ENCODE measurements around the gene LRRC66. TPM values are rescaled to one million over a fixed set of nuclear protein-coding genes. Genes with fewer than 3 reads are reported as not detected.
A peak's percentile ranks its signal among the peaks of the same experiment; 100 is the strongest.

The LRRC66 gene
- total RNA-seq, 2 donors from 2014 or later, result 0.15 to 0.35 TPM

DNA sequence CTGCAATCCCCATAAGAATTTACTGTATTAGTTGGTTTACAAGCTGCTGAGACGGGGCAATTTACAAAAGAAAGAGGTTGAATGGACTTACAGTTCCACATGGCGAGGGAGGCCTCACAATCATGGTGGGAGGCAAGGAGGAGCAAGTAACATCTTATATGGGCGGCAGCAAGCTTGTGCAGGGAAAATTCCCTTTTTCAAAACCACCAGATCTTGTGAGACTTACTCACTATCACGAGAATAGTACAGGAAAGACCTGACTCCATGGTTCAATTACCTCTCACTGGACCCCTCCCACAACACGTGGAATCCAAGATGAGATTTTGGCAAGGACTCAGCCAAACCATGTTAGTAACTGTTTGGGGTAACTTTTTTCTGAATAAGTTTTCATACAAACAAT is 29.1 kb upstream of the LRRC66 start:
- Histone ChIP-seq H3K27me3 (ENCODE audit: control insufficient read depth, insufficient read depth, low read length, poor library complexity, severe bottlenecking) (peaks cover 26% of the 10 kb centered on the region), H3K36me3 (ENCODE audit: control insufficient read depth, insufficient read depth, low read length) (no peaks in the 10 kb centered on the region), H3K27ac (ENCODE audit: low read depth, low read length) (no peak overlapping the region), H3K4me1 (ENCODE audit: control insufficient read depth, insufficient read depth, low read length) (peaks cover 11% of the 10 kb centered on the region), H3K4me3 (ENCODE audit: low read length) (no peak overlapping the region), H3K9me3 (ENCODE audit: control insufficient read depth, low read length) (no peaks in the 10 kb centered on the region), H3K9ac (ENCODE audit: extremely low read depth, low read length, poor library complexity, severe bottlenecking) (no peak overlapping the region)
- H3K27ac Mint-ChIP-seq, result no peak overlapping the region
- H3K4me3 Mint-ChIP-seq, result no peak overlapping the region
- H3K9me3 Mint-ChIP-seq, result peaks cover 16% of the 10 kb centered on the region
- 90 to 92% methylated on average over 4 to 5 of the region's 5 CpGs for WGBS, 2 experiments (ENCODE audit: insufficient coverage in 1 of 2, insufficient read length in 1 of 2)
- H3K27me3 Mint-ChIP-seq (ENCODE audit: insufficient read depth), result peaks cover 46% of the 10 kb centered on the region
- no peak for TF ChIP-seq CTCF (conservative IDR thresholded peaks at IDR 0.05)
- peaks cover 19% of the 10 kb centered on the region for H3K4me1 Mint-ChIP-seq
- H3K36me3 Mint-ChIP-seq (ENCODE audit: low read depth), result no peaks in the 10 kb centered on the region
- DNase-seq, result no peak

DNA sequence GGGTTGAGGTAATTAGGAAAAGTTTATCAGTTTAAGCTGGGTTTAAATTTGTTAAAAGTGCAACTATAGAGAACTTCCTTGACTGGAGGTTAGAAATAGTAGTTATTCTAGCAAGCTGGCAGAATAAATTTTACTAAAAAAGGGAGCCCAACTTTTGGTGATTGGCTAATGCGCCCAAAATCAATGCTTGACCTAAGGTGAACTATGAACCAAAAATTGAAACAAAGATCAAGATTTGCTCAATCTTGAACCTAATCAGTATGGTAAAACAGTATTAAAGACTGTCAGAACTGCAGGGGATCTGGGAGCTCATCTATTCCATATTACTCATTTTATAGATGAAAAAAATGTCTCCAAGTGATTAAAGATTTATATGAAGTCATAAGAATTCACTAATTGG is 24.9 kb upstream of the LRRC66 start:
- H3K27ac ChIP-seq (ENCODE audit: low read depth, low read length), result no peak overlapping the region
- no peak overlapping the region for H3K4me3 ChIP-seq (ENCODE audit: low read length)
- peaks cover 3% of the 10 kb centered on the region for H3K4me1 Mint-ChIP-seq
- H3K9me3 Mint-ChIP-seq, result peaks cover 16% of the 10 kb centered on the region
- H3K36me3 Mint-ChIP-seq (ENCODE audit: low read depth), result no peaks in the 10 kb centered on the region
- peaks cover 23% of the 10 kb centered on the region for H3K27me3 Mint-ChIP-seq (ENCODE audit: insufficient read depth)
- no peaks in the 10 kb centered on the region for H3K27me3 ChIP-seq (ENCODE audit: control insufficient read depth, insufficient read depth, low read length, poor library complexity, severe bottlenecking)
- no peak overlapping the region for H3K27ac Mint-ChIP-seq
- DNase-seq, result no peak
- no peak overlapping the region for H3K4me3 Mint-ChIP-seq
- WGBS, 2 experiments (ENCODE audit: insufficient coverage in 1 of 2, insufficient read length in 1 of 2), result 97 to 100% methylated on average over 1 of the region's 1 CpG
- H3K36me3 ChIP-seq (ENCODE audit: control insufficient read depth, insufficient read depth, low read length), result no peaks in the 10 kb centered on the region
- H3K4me1 ChIP-seq (ENCODE audit: control insufficient read depth, insufficient read depth, low read length), result no peaks in the 10 kb centered on the region
- H3K9me3 ChIP-seq (ENCODE audit: control insufficient read depth, low read length), result no peaks in the 10 kb centered on the region
- no peak for TF ChIP-seq CTCF (conservative IDR thresholded peaks at IDR 0.05)
- H3K9ac ChIP-seq (ENCODE audit: extremely low read depth, low read length, poor library complexity, severe bottlenecking), result no peak overlapping the region

- Histone ChIP-seq H3K9ac (ENCODE audit: extremely low read depth, low read length, poor library complexity, severe bottlenecking) (peak within 1 kb of the TSS; percentile 43), H3K4me3 (ENCODE audit: low read length) (peak within 1 kb of the TSS; percentile 97), H3K36me3 (ENCODE audit: control insufficient read depth, insufficient read depth, low read length) (peaks cover 12% of the 10 kb centered on the region), H3K9me3 (ENCODE audit: control insufficient read depth, low read length) (no peaks in the 10 kb centered on the region), H3K27me3 (ENCODE audit: control insufficient read depth, insufficient read depth, low read length, poor library complexity, severe bottlenecking) (no peaks in the 10 kb centered on the region), H3K27ac (ENCODE audit: low read depth, low read length) (peak within 1 kb of the TSS; percentile 85), H3K4me1 (ENCODE audit: control insufficient read depth, insufficient read depth, low read length) (peaks cover 6% of the 10 kb centered on the region)
- Mint-ChIP-seq H3K4me3 (peak within 1 kb of the TSS; percentile 73), H3K27ac (peak within 1 kb of the TSS; percentile 92), H3K4me1 (peaks cover 33% of the 10 kb centered on the region), H3K27me3 (ENCODE audit: insufficient read depth) (peaks cover 11% of the 10 kb centered on the region), H3K9me3 (no peaks in the 10 kb centered on the region), H3K36me3 (ENCODE audit: low read depth) (no peaks in the 10 kb centered on the region)
- WGBS, 2 experiments (ENCODE audit: insufficient coverage in 1 of 2, insufficient read length in 1 of 2), result 8 to 33% methylated on average over 9 to 70 of the region's 70 CpGs
- peak; percentile 87 for DNase-seq
- TF ChIP-seq CTCF (conservative IDR thresholded peaks at IDR 0.05), result no peak
Measured at GRCh38 chr4:52038103-52038912, 18.1 kb upstream of the LRRC66 start, which contains the start of gene SGCB. Gene SGCB, minus strand, starts transcription at chr4:52038299. Its CDS starts 40 bp downstream, at chr4:52038259.
